GM12891 (cell line): ENCODE measurements around the gene GPR34.
A peak's percentile ranks its signal among the peaks of the same experiment; 100 is the strongest.
"Not testable (repeated sequence)": the region's sequence is repeated elsewhere in the genome, so short reads cannot be mapped to it uniquely, and the experiment has no call there.

Source experiments
- DNase-seq: peaks from one replicate; pipeline ENCODE4 v3.0.0; 2011; ENCODE audit warnings: low spot score; ENCODE audit not compliant: insufficient read length
- FAIRE-seq: peaks from 2 replicates; lab custom pipeline; 2011; peaks lifted over from hg19 to GRCh38; lab: Jason Lieb, UNC
- PAX5 ChIP-seq: IDR thresholded peaks from 2 replicates; pipeline ENCODE4 v1.6.1; 2011; ENCODE audit warnings: low read length, moderate library complexity, mild to moderate bottlenecking; ENCODE audit not compliant: insufficient read depth, severe bottlenecking
- POLR2A ChIP-seq: IDR thresholded peaks from 2 replicates; pipeline ENCODE4 v1.6.1; 2011; ENCODE audit warnings: low read depth, low read length, control low read depth
- POLR2AphosphoS5 ChIP-seq: IDR thresholded peaks from 2 replicates; pipeline ENCODE4 v1.6.1; 2011; ENCODE audit warnings: low read depth, low read length, control low read depth
- POU2F2 ChIP-seq: IDR thresholded peaks from 2 replicates; pipeline ENCODE4 v1.6.1; 2011; ENCODE audit warnings: low read depth, mild to moderate bottlenecking, control low read depth, low read length, moderate library complexity
- SPI1 ChIP-seq: IDR thresholded peaks from 2 replicates; pipeline ENCODE4 v1.6.1; 2011; ENCODE audit warnings: low read depth, low read length, control low read depth
- TAF1 ChIP-seq: IDR thresholded peaks from 2 replicates; pipeline ENCODE4 v1.6.1; 2011; ENCODE audit warnings: low read depth, low read length, control low read depth

The GPR34 gene

DNA sequence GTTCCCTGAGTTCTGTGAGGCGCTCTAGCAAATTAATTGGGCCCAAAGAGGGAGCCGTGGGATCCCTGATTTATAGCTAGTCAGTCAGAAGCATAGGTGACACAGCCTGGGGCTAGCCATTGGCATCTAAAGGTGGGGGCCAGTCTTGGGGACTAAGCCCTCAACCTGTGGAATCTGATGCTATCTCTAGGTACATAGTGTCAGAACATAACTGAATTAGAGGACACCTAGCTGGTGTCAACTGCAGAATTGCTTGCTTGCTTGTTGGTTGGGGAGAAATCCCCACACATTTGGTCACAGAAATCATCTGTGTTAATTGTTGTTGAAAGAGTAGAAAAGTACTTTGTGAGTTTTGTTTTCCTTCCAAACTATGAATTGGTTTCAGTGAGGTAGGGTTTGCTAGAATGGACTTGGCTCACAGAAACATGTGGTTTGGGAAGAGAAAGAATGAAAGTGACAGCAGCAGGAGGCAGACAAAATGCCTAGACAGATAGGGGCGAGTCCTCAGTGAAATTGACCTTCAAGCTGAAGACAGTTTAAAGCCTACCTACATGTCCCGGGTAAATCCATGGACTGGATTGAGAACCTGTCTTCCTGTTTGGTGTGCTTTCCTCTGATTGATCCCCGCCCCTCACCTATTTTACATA is 22.4 kb downstream of the GPR34 start:
- TF ChIP-seq PAX5 = no peak
- TF ChIP-seq SPI1 = no peak
- TF ChIP-seq POU2F2 = no peak
- TF ChIP-seq POLR2AphosphoS5 = no peak
- no peak for TF ChIP-seq POLR2A
- TF ChIP-seq TAF1 = no peak
- DNase-seq (no peak), FAIRE-seq (peak; percentile 33)

DNA sequence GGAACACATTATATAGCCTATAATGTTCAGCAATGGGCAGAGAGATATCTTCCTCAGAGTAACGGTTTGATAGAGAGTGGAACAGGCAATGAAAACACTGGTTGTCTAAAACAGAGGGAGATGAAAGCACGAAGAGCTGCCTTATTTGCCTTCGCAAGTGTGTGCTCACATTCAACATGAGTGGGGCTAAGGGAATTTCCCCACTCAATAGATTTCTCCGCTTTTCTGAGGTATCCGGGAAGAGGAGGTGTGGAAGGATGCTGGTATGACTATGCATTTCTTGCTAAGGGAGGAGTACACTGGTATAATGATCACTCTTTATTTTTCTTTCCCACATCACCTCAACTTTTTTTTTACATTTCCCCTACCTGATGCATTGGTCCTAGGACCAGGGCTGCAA is 27.4 kb downstream of the GPR34 start:
- DNase-seq (no peak), FAIRE-seq (no peak)
- no peak for TF ChIP-seq POLR2AphosphoS5

DNA sequence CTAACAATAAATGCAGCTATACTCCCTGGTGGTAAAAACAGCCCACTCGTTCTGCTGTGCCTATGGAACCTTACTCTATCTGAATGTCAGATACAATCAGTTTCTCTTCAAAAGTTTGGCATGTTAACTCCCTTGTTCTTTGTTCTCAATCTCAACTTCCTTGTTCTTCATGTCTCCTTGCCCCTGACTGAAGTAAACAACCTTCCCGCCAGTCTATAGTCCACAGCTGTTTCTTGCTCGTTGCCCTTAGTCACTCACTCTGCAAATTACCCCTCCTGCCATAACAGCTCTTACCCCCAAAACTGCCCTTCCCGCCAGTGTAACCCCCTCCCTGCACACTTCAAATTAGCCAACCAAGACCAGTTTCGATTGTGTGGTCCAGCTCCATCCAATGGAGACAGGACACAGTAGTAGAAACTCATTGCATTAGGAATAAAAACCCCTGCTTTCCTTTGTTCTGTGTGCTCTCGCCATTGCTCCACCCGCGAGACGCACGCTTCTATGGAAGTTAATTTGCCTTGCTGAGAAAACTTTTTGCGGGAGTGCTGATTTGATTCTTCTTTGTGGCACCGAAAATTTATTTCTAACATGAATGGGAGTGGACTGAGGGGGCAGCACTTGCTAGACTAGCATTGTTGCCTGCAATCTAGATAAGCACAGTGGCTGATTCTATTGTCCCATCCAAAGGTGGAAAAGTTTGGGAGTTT is 28.1 kb downstream of the GPR34 start:
- FAIRE-seq = no peak
- TF ChIP-seq POU2F2 (no peak), POLR2AphosphoS5 (no peak), SPI1 (no peak), PAX5 (no peak), TAF1 (no peak), POLR2A (no peak)
- no peak for DNase-seq

DNA sequence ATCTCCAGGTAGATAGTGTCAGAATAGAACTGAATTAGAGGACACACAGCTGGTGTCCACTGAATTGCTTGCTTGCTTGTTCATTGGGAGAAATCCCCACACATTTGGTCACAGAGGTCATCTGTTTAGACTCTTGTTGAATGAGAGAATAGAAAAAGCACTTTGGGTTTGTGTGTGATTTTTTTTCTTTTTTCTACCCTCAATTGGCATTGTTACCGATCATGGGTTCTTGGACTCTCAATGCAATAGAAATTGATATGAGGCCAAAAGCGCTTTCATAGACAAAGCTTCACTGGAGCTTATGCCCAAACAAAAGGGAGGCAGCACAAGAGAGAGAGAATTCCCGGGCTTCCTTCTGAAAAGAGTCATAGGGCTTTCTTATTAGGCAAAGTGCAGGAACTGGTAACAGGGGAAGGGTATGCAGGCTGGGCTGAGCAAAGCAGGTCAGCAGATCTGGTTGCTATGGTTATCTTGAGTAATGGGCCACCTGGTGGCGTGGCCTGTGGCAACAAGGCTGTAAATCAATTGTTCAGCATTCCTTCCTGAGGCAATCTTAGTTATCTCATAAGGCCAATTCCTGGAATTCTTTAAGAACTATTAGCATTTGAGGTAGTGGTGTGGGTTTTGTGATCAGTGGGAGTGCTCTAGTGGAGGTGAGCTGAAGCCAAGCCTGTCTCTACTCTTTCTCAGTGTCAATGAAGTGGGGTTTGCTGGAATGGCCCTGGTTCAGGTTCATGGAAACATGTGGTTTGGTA is 29.9 kb downstream of the GPR34 start:
- no peak for TF ChIP-seq POU2F2
- TF ChIP-seq POLR2AphosphoS5 = no peak
- no peak for TF ChIP-seq TAF1
- TF ChIP-seq POLR2A = no peak
- no peak for TF ChIP-seq PAX5
- no peak for TF ChIP-seq SPI1
- no peak for FAIRE-seq
- DNase-seq = no peak

DNA sequence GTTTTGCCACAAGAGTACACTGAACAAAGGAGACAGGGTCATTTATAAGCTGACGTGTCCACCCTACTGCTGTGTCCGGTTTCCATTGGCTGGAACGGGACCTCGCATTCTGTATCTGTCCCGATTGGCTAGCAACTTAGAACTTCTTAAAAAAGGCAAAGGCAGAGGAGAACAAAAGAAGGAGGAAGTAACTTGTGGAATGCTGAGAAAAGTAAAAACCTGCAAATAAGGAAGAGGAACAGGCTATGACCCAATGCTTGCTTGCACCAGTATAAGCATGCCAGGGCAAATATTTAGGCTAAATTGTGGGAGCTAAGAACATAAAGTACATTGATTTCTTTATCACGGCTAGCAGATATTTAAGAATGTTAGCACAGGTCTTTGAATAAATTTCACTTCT is 30.8 kb downstream of the GPR34 start:
- not testable (repeated sequence) for FAIRE-seq, DNase-seq

DNA sequence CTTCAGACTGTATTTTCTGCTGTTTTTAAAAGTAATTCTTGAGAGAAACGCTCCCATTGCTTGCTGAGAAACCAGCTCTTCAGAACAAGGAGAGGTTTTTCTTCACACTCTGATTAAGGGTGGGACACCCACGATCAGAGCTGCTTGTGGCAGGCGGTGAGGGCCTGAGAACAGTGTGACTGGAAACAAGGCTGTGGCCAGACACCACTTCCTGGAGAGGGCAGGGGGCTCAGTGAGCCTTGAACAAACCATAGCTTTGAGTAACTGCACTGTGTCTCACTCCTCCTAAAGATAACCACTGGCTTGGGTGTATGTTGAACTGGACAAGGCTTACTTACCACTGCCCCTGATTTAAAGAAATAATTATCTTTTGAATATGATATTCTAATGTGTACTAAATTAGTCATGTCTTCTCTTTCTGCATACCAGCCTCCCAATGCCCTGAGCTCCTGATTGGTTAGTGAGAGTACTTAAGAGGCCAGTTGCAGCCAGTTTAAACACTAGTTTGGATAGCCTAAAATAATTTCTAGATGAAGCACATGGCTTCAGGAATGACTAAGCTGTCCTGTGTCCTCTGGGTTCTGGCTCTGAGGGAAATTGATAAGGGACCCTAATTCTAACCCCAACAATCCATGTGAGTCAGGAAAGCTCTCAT is 31.5 kb downstream of the GPR34 start:
- DNase-seq (peak; percentile 6), FAIRE-seq (peak; percentile 71)
- TF ChIP-seq TAF1 = no peak
- TF ChIP-seq POLR2AphosphoS5 = no peak
- no peak for TF ChIP-seq POLR2A
- TF ChIP-seq PAX5 = no peak
- TF ChIP-seq SPI1 = no peak
- TF ChIP-seq POU2F2 = no peak

DNA sequence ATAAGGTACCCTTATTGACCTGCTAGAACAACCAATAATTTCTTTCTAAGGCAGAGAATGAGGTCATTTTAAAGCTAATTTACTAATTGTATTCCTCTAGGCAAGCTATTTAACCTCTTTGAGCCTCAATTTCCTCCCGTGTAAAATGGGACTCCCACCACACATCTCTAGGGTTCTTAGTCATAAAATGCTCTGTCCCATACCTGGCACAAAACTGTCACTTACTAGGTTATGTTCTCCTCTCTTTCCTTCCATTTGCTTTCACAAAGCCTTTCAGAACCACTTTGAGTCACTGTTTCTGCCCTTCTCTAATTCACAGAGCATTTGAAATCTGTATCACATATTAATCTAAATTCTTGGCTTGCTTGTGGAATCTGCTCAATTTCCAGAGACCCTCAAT is 32.8 kb downstream of the GPR34 start:
- DNase-seq = no peak
- no peak for TF ChIP-seq TAF1
- TF ChIP-seq POLR2AphosphoS5 = no peak
- no peak for TF ChIP-seq PAX5
- peak; percentile 88 for FAIRE-seq

DNA sequence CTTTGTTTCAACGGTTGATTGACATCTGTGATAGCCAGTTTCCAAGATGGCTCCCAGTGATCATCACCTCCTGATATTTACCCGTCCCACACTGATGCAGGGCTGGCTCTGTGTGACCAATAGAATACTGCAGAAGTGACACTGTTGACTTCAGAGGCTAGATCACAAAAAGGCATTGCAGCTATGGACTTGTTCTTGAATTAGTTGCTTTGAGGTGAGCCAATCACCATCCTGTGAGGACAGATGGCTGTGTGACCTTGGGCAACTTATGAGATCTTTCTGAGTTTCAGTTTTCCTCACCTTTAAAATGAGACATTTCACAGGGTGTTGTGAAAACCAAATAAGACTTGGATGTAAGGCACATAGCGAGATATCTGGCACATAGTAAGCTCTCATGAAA is 33.4 kb downstream of the GPR34 start:
- TF ChIP-seq POLR2AphosphoS5 (no peak), PAX5 (no peak), SPI1 (no peak), POLR2A (no peak), TAF1 (no peak), POU2F2 (no peak)
- peak; percentile 63 for FAIRE-seq
- no peak for DNase-seq

DNA sequence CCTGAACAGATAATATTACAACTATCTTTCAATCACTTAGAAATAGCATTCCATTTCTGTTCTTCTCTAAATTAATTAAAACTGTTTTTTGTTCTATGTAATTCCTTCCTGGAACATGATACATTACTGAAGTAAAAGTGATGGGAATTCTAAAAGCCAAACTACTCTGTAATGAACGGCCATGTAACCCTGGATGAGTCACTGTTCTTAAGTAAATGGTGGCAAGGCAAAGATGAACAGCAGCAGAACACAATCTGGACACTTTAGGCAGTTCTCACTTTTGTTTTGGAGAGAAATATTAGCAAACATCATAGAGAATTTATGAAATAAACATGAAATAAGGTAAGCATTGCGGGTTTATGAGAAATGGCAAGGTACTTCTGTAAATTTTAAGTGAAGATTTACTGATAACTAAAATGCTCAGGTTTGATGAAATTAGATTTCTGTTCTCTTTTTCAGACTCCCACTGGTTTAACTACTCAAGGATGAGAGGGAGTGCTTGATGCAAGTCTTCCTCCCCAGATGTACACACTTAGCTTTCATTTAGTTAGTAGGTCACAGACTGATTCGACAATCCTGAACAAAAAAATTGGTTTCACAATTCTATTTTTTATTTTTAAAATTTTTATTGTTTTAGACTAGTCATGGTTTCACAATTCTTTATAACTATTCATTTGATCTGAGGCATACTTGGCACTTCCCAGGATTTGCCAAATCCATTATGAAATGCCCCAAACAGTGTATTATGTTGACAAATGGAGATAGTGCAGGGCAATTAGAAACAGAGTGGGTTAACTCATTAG is 34.2 kb downstream of the GPR34 start:
- FAIRE-seq (peak; percentile 60), DNase-seq (no peak)
- TF ChIP-seq PAX5 (no peak), POLR2AphosphoS5 (no peak), POU2F2 (no peak), POLR2A (no peak), SPI1 (no peak), TAF1 (no peak)

DNA sequence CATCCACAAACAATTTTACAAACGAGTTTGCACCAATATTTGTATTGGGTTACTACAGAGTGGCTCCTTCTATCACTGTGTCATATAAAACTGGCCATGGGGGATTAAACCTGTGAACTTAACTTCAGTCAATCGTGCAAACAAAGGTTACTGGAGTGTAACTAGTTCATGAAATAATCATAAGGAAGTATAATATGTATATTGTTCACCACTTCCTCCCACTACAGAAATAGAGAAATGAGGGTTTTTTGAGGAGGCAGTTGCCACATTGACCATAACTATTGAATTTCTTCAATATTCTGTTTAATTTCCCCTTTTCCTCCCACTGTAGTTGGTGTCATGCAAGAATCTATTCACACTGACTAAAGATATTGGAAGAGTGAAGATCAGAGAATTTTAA is 35.1 kb downstream of the GPR34 start, which contains the start of gene GPR82:
TSS of gene GPR82 (plus strand) at position 356 of the 400 bp plus-strand sequence. CDS start 2,846 bp downstream, outside the sequence.
- FAIRE-seq (no peak), DNase-seq (no peak)
- TF ChIP-seq SPI1 (peak; percentile 22; the same call in 1 of the 2 replicates), POU2F2 (no peak)
